GM19468 (cell line): Measurements from ENCODE around the gene SMAD6.

Experiments
- ATAC-seq: cut with Tn5 transposase; IDR thresholded peaks from one replicate; pipeline ENCODE4 v1.9.1; 2021; ENCODE audit warnings: mild to moderate bottlenecking, moderate library complexity, moderate number of reproducible peaks; ENCODE audit not compliant: unreplicated experiment; ENCODE audit errors: extremely low read depth

The SMAD6 gene

DNA sequence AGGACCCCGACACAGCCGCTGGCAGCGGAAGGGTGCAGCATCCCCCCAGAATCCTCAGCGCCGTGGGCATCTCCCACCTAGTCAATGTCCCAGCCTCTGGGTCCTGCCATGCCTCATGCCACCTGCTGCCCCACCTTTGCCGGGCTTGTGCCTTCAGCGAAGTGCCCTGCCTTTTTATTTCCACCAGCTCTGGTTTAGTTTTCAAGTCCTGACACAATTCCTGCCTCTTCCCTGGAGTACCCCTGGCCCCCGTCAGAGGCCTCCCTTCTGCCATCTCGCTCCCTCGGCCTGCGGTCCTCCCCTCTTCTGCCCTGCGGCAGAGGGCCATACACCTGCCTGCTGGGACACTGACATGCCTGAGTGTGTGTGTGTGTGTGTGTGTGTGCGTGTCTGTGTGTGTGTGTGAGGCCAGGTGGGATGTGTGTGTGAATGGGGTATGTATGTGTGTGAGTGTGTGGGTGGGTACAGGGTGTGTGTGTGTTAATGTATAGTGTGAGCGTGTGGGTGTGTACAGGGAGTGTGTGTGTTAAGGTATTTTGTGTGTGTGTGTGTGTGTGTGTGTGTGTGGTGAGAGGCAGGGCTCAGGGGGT, 129.9 kb downstream of the SMAD6 start:
- ATAC-seq: no peak
